Endometrium (tissue), 2 donors: ENCODE data around the gene FHL2.
"Not testable (repeated sequence)": the region's sequence is repeated elsewhere in the genome, so short reads cannot be mapped to it uniquely, and the experiment has no call there.

Experiments
- FAIRE-seq: peaks from 2 replicates; lab custom pipeline; 2012; peaks lifted over from hg19 to GRCh38; lab: Jason Lieb, UNC
- donor health status: control.
- donor health status: control.

FHL2 gene

GRCh38 chr2:105337122-105338019 lies 61.5 kb downstream of the FHL2 start, which contains the start of gene C2orf49:
C2orf49 (plus strand) TSS chr2:105337540; CDS start chr2:105337588, 48 bp downstream.
- FAIRE-seq, result no peak

- no peak for FAIRE-seq
These were observed 62.1 kb downstream of the FHL2 start for GRCh38 chr2:105336786-105337121.

GRCh38 chr2:105335469-105335868 lies 63.4 kb downstream of the FHL2 start:
- FAIRE-seq, result no peak

GRCh38 chr2:105334211-105334610 lies 64.6 kb downstream of the FHL2 start:
- FAIRE-seq, result no peak

- FAIRE-seq, result no peak
These were observed 68.0 kb downstream of the FHL2 start for GRCh38 chr2:105330681-105331375.

GRCh38 chr2:105329561-105330495 lies 69.0 kb downstream of the FHL2 start, which contains the start of gene TGFBRAP1:
TGFBRAP1 (minus strand) TSS chr2:105329735; CDS start chr2:105308301, 21,434 bp downstream.
- no peak for FAIRE-seq

- FAIRE-seq, result no peak
These were observed 69.7 kb downstream of the FHL2 start for GRCh38 chr2:105329197-105329554.

GRCh38 chr2:105328281-105329196 lies 70.3 kb downstream of the FHL2 start:
- FAIRE-seq, result no peak

GRCh38 chr2:105327690-105328089 lies 71.2 kb downstream of the FHL2 start:
- no peak for FAIRE-seq

GRCh38 chr2:105327271-105327670 lies 71.6 kb downstream of the FHL2 start:
- FAIRE-seq, result not testable (repeated sequence)

GRCh38 chr2:105325389-105325963 lies 73.4 kb downstream of the FHL2 start:
- no peak for FAIRE-seq

- FAIRE-seq, result no peak
These were observed 74.1 kb downstream of the FHL2 start for GRCh38 chr2:105324732-105325131.

GRCh38 chr2:105324101-105324500 lies 74.8 kb downstream of the FHL2 start:
- no peak for FAIRE-seq

- no peak for FAIRE-seq
These were observed 75.7 kb downstream of the FHL2 start for GRCh38 chr2:105323111-105323510.

GRCh38 chr2:105321875-105322646 lies 76.8 kb downstream of the FHL2 start:
- FAIRE-seq, result no peak

GRCh38 chr2:105320651-105321215 lies 78.1 kb downstream of the FHL2 start:
- no peak for FAIRE-seq

- no peak for FAIRE-seq
These were observed 80.9 kb downstream of the FHL2 start for GRCh38 chr2:105317937-105318336.

GRCh38 chr2:105315314-105315713 lies 83.5 kb downstream of the FHL2 start:
- FAIRE-seq, result no peak

- FAIRE-seq, result no peak
These were observed 85.0 kb downstream of the FHL2 start for GRCh38 chr2:105313877-105314276.
